ES-I3 (cell line): ENCODE results near the gene ARHGEF40.

Experiments
- H3K36me3 ChIP-seq: 2 replicates; pipeline ENCODE4 v1.6.1; 2013; ENCODE audit warnings: mild to moderate bottlenecking, low read length, control low read depth, moderate library complexity; ENCODE audit not compliant: insufficient read depth
- H3K4me1 ChIP-seq: 2 replicates; pipeline ENCODE4 v1.6.1; 2013; ENCODE audit warnings: mild to moderate bottlenecking, control low read depth, low read length; ENCODE audit not compliant: insufficient read depth
- H3K9ac ChIP-seq: 2 replicates; pipeline ENCODE4 v1.6.1; 2013; ENCODE audit warnings: low read depth, mild to moderate bottlenecking, low read length, moderate library complexity
- H3K9me3 ChIP-seq: 2 replicates; pipeline ENCODE4 v1.6.1; 2013; ENCODE audit warnings: mild to moderate bottlenecking, low read length, moderate library complexity; ENCODE audit not compliant: control insufficient read depth, insufficient read depth

The ARHGEF40 gene

DNA sequence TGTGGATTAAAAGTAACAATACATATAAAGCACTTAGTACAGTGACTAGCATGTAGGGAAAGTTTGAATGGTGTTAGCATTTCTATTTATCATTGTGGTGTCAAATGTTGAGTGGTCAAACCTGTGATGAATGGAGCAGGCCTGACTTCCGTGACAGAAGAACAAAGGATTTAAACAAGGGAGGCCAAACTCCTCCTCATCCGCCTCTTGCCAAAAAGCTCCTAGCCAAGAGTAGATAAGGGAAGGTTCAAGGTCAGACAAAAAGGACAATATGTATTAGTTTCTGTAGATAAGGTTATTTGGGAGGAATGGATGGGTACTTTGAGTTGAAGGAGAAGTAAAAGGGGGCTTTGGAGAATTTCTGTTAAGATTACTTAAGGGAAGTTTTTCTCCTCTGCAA lies 21.5 kb upstream of the ARHGEF40 start:
- no peaks in the 10 kb centered on the region for H3K9me3 ChIP-seq
- no peaks in the 10 kb centered on the region for H3K36me3 ChIP-seq
- no peaks in the 10 kb centered on the region for H3K4me1 ChIP-seq
- H3K9ac ChIP-seq = no peak overlapping the region

- Histone ChIP-seq H3K9me3 (no peaks in the 10 kb centered on the region), H3K9ac (no peak overlapping the region)
Measured at GRCh38 chr14:21049271-21049673, 20.8 kb upstream of the ARHGEF40 start.

DNA sequence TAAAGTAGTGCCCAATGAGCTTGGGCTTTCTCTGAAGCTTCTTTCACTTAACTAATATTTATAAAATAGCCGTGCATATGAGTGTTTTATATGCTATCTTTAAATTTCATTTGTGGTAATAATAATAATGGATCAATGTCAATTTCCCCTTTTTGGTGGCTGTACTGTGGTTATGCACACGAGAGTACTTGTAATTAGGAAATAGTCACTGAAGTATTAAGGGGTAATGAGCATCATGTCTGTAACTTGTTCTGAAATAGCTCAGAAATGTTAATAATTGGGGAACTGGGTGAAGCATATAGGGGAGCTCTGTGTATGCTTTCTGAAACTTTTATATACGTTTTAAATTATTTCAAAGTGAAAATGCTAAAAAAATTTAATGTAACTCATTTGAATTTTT lies 19.5 kb upstream of the ARHGEF40 start:
- Histone ChIP-seq H3K9me3 (no peaks in the 10 kb centered on the region), H3K9ac (no peak overlapping the region), H3K4me1 (no peaks in the 10 kb centered on the region), H3K36me3 (no peaks in the 10 kb centered on the region)

More at GRCh38 chr14:21049271-21049673, 20.8 kb upstream of the ARHGEF40 start:
- H3K36me3 ChIP-seq = no peaks in the 10 kb centered on the region
- no peaks in the 10 kb centered on the region for H3K4me1 ChIP-seq

GRCh38 chr14:21053184-21054122 lies 16.7 kb upstream of the ARHGEF40 start:
- Histone ChIP-seq H3K36me3 (no peaks in the 10 kb centered on the region), H3K4me1 (no peaks in the 10 kb centered on the region), H3K9ac (no peak overlapping the region), H3K9me3 (no peaks in the 10 kb centered on the region)

- no peaks in the 10 kb centered on the region for H3K4me1 ChIP-seq
- no peak overlapping the region for H3K9ac ChIP-seq
- no peaks in the 10 kb centered on the region for H3K9me3 ChIP-seq
- H3K36me3 ChIP-seq = no peaks in the 10 kb centered on the region
Measured at GRCh38 chr14:21054123-21054767, 15.9 kb upstream of the ARHGEF40 start.

DNA sequence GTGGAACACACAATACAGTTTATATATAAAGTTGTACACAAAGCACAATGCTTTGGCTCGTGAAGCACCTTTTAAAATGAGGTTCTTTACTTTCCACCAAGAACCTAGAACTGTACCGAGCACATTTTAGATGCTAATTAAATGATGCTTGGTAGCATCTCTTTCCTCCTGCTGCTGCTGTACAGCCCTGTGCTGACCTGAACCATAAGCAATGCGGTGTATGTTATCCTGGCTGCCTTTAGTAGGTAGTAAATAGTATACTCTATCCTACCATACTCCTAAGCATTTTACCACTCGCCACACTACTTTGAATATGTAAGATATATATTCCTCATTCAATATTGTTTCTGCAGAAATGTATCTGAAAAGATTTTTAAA lies 15.3 kb upstream of the ARHGEF40 start:
- H3K9ac ChIP-seq = no peak overlapping the region
- no peaks in the 10 kb centered on the region for H3K36me3 ChIP-seq
- no peaks in the 10 kb centered on the region for H3K4me1 ChIP-seq
- H3K9me3 ChIP-seq = no peaks in the 10 kb centered on the region

DNA sequence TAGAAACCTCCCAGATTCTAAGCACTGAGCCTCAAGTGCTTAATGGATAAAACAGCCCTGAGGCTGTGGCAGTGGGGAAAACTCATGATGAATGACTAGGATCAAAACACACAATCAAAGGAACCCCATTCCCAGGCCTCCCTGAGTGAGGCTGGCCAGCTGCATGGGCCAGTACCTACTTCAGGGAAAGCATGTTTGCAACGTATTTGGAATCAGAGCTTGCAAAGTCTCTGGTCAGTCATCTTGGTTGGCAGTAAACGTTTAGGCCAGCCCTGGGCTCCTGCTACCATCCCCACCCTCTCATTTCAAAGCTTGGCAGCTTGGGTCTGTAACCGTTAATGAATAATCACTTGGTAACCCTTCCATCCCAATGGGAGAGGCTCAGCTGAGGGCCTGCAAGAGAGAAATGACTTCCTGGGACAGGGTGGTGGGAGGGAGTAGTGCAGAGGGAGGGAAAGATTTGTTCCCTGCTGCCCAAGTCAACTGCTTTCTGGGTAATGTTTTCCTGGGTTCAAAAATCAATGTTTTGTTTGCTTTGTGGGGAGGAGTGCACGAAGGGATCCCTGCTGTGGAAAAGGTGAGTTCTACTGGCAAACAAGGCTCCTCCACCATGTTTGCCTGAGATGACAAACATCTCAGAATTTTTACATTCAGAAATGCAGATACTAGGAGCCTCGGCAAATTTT lies 14.5 kb upstream of the ARHGEF40 start:
- no peaks in the 10 kb centered on the region for H3K4me1 ChIP-seq
- no peaks in the 10 kb centered on the region for H3K36me3 ChIP-seq
- H3K9me3 ChIP-seq = no peaks in the 10 kb centered on the region
- H3K9ac ChIP-seq = no peak overlapping the region

GRCh38 chr14:21056520-21057163 lies 13.5 kb upstream of the ARHGEF40 start:
- Histone ChIP-seq H3K9me3 (no peaks in the 10 kb centered on the region), H3K36me3 (no peaks in the 10 kb centered on the region), H3K4me1 (no peaks in the 10 kb centered on the region), H3K9ac (no peak overlapping the region)

DNA sequence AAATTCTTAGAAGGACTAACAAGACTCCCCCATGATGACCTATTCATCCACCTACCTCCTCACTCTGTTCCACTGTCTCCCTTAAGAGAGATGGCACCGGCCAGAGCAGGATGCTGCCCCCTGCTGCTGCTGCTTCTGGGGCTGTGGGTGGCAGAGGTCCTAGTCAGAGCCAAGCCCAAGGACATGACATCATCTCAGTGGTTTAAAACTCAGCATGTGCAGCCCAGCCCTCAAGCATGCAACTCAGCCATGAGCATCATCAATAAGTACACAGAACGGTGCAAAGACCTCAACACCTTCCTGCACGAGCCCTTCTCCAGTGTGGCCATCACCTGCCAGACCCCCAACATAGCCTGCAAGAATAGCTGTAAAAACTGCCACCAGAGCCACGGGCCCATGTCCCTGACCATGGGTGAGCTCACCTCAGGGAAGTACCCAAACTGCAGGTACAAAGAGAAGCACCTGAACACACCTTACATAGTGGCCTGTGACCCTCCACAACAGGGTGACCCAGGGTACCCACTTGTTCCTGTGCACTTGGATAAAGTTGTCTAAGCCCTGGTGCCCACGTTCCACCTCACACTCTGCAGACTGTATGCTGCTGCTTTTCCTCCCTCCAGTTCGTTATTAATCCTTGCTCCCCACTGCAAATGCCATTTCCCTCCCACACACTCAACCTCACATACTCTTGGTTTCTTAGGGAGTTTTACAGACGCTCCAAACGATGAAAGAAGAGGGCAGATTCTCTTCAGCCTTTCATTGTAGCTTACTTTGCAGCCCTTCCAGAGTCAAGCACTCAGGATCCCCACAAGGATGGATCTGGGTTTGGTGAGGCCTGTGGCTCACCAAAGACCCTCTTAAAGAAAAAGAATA lies 12.1 kb upstream of the ARHGEF40 start, which contains the start of gene RNASE8:
Gene RNASE8 (plus strand): TSS at position 20 of the 873 bp plus-strand sequence. CDS start 71 bp downstream, at position 91.
- Histone ChIP-seq H3K9me3 (no peaks in the 10 kb centered on the region), H3K9ac (no peak within 1 kb of the TSS), H3K36me3 (no peaks in the 10 kb centered on the region), H3K4me1 (no peaks in the 10 kb centered on the region)

GRCh38 chr14:21058903-21059302 lies 11.2 kb upstream of the ARHGEF40 start:
- Histone ChIP-seq H3K36me3 (no peaks in the 10 kb centered on the region), H3K9me3 (no peaks in the 10 kb centered on the region), H3K4me1 (peaks cover 4% of the 10 kb centered on the region; the same call in 1 of the 2 replicates), H3K9ac (no peak overlapping the region)

- H3K9me3 ChIP-seq = no peaks in the 10 kb centered on the region
- no peaks in the 10 kb centered on the region for H3K36me3 ChIP-seq
- H3K9ac ChIP-seq = no peak overlapping the region
- peaks cover 4% of the 10 kb centered on the region; the same call in 1 of the 2 replicates for H3K4me1 ChIP-seq
Measured at GRCh38 chr14:21059842-21060613, 10.1 kb upstream of the ARHGEF40 start.

GRCh38 chr14:21060614-21061346 lies 9.3 kb upstream of the ARHGEF40 start:
- no peak overlapping the region for H3K9ac ChIP-seq
- H3K4me1 ChIP-seq = peaks cover 4% of the 10 kb centered on the region; the same call in 1 of the 2 replicates
- H3K36me3 ChIP-seq = no peaks in the 10 kb centered on the region
- H3K9me3 ChIP-seq = no peaks in the 10 kb centered on the region
